Spleen (tissue), 11 donors: ENCODE measurements around the gene UTP14C. TPM values are rescaled to one million over a fixed set of nuclear protein-coding genes. Genes with fewer than 3 reads are reported as not detected.
A peak's percentile ranks its signal among the peaks of the same experiment; 100 is the strongest.
"Not testable (repeated sequence)": the region's sequence is repeated elsewhere in the genome, so short reads cannot be mapped to it uniquely, and the experiment has no call there.

Experiments
- DNase-seq: peaks from one replicate; pipeline ENCODE4 v3.0.0-alpha.2; 2020
- H3K27ac ChIP-seq, 8 donors: fragments of 200-600 bp; sonication (generic) in 7 of 8; 1 replicate in 4 of 8; 2 replicates in 4 of 8; pipeline versions ENCODE4 v1.5.0 to v1.8.0; 2016 to 2021; ENCODE audit warnings: inconsistent platforms in 4 of 8, mild to moderate bottlenecking in 4 of 8, moderate library complexity in 1 of 8
- H3K27me3 ChIP-seq, 7 donors: fragments of 200-600 bp; sonication (generic) in 6 of 7; replicated peaks in 1 of 7; 1 replicate in 4 of 7; 2 replicates in 3 of 7; pipeline versions ENCODE4 v1.5.0 to v1.8.0; 2016 to 2021; ENCODE audit warnings: inconsistent platforms in 3 of 7, mild to moderate bottlenecking in 1 of 7
- H3K36me3 ChIP-seq, 6 donors: fragments of 200-600 bp; sonication (generic) in 5 of 6; 1 replicate in 4 of 6; 2 replicates in 2 of 6; pipeline versions ENCODE4 v1.5.0 to v1.8.0; 2016 to 2021; ENCODE audit warnings: inconsistent platforms in 2 of 6
- H3K4me1 ChIP-seq, 6 donors: fragments of 200-600 bp; sonication (generic) in 5 of 6; 1 replicate in 3 of 6; 2 replicates in 3 of 6; pipeline versions ENCODE4 v1.5.0 to v1.8.0; 2016 to 2021; ENCODE audit warnings: inconsistent platforms in 3 of 6
- H3K4me3 ChIP-seq, 8 donors: fragments of 200-600 bp; sonication (generic) in 7 of 8; 1 replicate in 4 of 8; 2 replicates in 4 of 8; pipeline versions ENCODE4 v1.5.0 to v1.8.0; 2016 to 2021; ENCODE audit warnings: inconsistent platforms in 4 of 8, mild to moderate bottlenecking in 4 of 8, moderate library complexity in 2 of 8
- H3K9me3 ChIP-seq, 8 donors: fragments of 200-600 bp; sonication (generic) in 7 of 8; 1 replicate in 4 of 8; 2 replicates in 4 of 8; pipeline versions ENCODE4 v1.5.0 to v1.8.0; 2016 to 2021; ENCODE audit warnings: inconsistent platforms in 4 of 8
- CTCF ChIP-seq, 11 experiments: fragments of 200-600 bp in 7 of 11; fragments of 450-650 bp in 4 of 11; sonication (generic) in 4 of 11; IDR thresholded peaks in 8 of 11; conservative IDR thresholded peaks in 3 of 11; 1 replicate in 7 of 11; 2 replicates in 4 of 11; pipeline versions ENCODE4 v1.4.0 to v1.8.0; 2016 to 2021; ENCODE audit warnings: antibody characterized with exemption in 11 of 11, inconsistent platforms in 4 of 11, mild to moderate bottlenecking in 1 of 11
- POLR2A ChIP-seq, 3 donors: fragments of 450-650 bp; IDR thresholded peaks; one replicate each; pipeline ENCODE4 v1.5.1; 2017; ENCODE audit warnings: antibody characterized with exemption in 3 of 3, mild to moderate bottlenecking in 1 of 3
- POLR2AphosphoS5 ChIP-seq, 3 donors: sonication (generic); formaldehyde crosslinking; IDR thresholded peaks; one replicate each; pipeline ENCODE4 v1.5.1; 2017; ENCODE audit warnings: antibody characterized with exemption in 3 of 3
- WGBS, 5 donors: extraction: QIAGEN DNeasy Blood & Tissue Kit in 3 of 5; methylation state at CpG; one replicate each; pipeline versions ENCODE4 v1.1.5 to v1.1.7; 2013 to 2018; 5-methylcytosine and 5-hydroxymethylcytosine counted together
- intact Hi-C: fragments of 100-400 bp; cut with DNase I; formaldehyde crosslinking; loops from one replicate; pipeline ENCODE4 v1.15.0; 2023; ENCODE audit warnings: low total_unique reads
- polyA plus RNA-seq, 3 donors: library from polyadenylated mRNA; stranded (reverse); fragments of 200-250 nt; gene quantifications; one replicate each; pipeline ENCODE4 v1.2.1, GENCODE V29; 2013
- total RNA-seq, 7 donors: library from RNA; depleted of rRNA in 3 of 7; stranded (reverse); fragments of >200 nt in 3 of 7; fragmentation: NEBNext Ultra II Directional in 4 of 7; extraction: Animal tissue kit (Norgen Biotek cat#: 25700) in 4 of 7; gene quantifications; one replicate each; pipeline versions ENCODE4 v1.1.0 to v1.2.1, GENCODE V29; 2016 to 2021
- donor health status: healthy with polysubstance abuse.
- donor health status: DM: no; HTN: no; CAD: no; lungs with moderate emphysema.
- donor health status: DM: no; HTN: no; CAD: no.
- donor health status: Bipolar disorder and iron deficiency.
- donor health status: healthy.
- donor health status: DM: no; HTN: no; CAD: no.
- donor health status: DM: yes; HTN: yes; CAD: no.

The UTP14C gene
- total and polyA plus RNA-seq, 10 donors = 2.2 to 20.2 (median 15.0) TPM

GRCh38 chr13:52051400-52051799, 26.9 kb downstream of the UTP14C start:
- no peaks in the 10 kb centered on the region for H3K27me3 ChIP-seq
- H3K36me3 ChIP-seq = no peaks in the 10 kb centered on the region
- no peak overlapping the region for H3K4me3 ChIP-seq
- WGBS, 5 donors = 73 to 90% (median 83%) methylated on average over 7 of the region's 7 CpGs
- intact Hi-C loops = no loop called here
- TF ChIP-seq POLR2A (IDR thresholded peaks at IDR 0.05) (no peak), CTCF (IDR thresholded peaks at IDR 0.05 in 8 of 11, conservative IDR thresholded peaks at IDR 0.05 in 3 of 11) (no peak), POLR2AphosphoS5 (IDR thresholded peaks at IDR 0.05) (no peak)
- no peak overlapping the region for H3K27ac ChIP-seq
- no peaks in the 10 kb centered on the region for H3K4me1 ChIP-seq
- no peak for DNase-seq
- peaks cover 0 to 10% (median 2%) of the 10 kb centered on the region in 8 donors for H3K9me3 ChIP-seq

- TF ChIP-seq POLR2AphosphoS5 (IDR thresholded peaks at IDR 0.05) (no peak), CTCF (IDR thresholded peaks at IDR 0.05 in 8 of 11, conservative IDR thresholded peaks at IDR 0.05 in 3 of 11) (no peak), POLR2A (IDR thresholded peaks at IDR 0.05) (no peak)
These were observed 29.0 kb downstream of the UTP14C start for GRCh38 chr13:52053460-52053859.

GRCh38 chr13:52061064-52061463, 36.6 kb downstream of the UTP14C start:
- H3K36me3 ChIP-seq, H3K27me3 ChIP-seq, H3K4me3 ChIP-seq, H3K4me1 ChIP-seq, DNase-seq, intact Hi-C loops, H3K27ac ChIP-seq: not testable (repeated sequence)
- WGBS, 5 donors = 90 to 95% (median 93%) methylated on average over 3 of the region's 3 CpGs
- H3K9me3 ChIP-seq = peaks cover 0 to 37% (median 16%) of the 10 kb centered on the region in 8 donors

More at GRCh38 chr13:52053460-52053859, 29.0 kb downstream of the UTP14C start:
- Histone ChIP-seq H3K9me3 (peaks cover 0 to 10% (median 2%) of the 10 kb centered on the region in 8 donors), H3K4me1 (no peaks in the 10 kb centered on the region), H3K4me3 (no peak overlapping the region), H3K27ac (no peak overlapping the region), H3K27me3 (no peaks in the 10 kb centered on the region), H3K36me3 (no peaks in the 10 kb centered on the region)
- intact Hi-C loops = no loop called here
- 72 to 89% (median 83%) methylated on average over 4 of the region's 4 CpGs for WGBS, 5 donors
- no peak for DNase-seq

GRCh38 chr13:52061587-52061986, 37.1 kb downstream of the UTP14C start:
- TF ChIP-seq CTCF (IDR thresholded peaks at IDR 0.05 in 8 of 11, conservative IDR thresholded peaks at IDR 0.05 in 3 of 11) (no peak), POLR2A (IDR thresholded peaks at IDR 0.05) (no peak), POLR2AphosphoS5 (IDR thresholded peaks at IDR 0.05) (no peak)
- no peak for DNase-seq
- H3K27ac ChIP-seq = peak overlapping the region in 1 of 8 donors; percentile 5
- 27 to 49% (median 31%) methylated on average over 3 of the region's 3 CpGs for WGBS, 5 donors
- no peaks in the 10 kb centered on the region for H3K36me3 ChIP-seq
- intact Hi-C loops = no loop called here
- no peak overlapping the region for H3K4me3 ChIP-seq
- no peaks in the 10 kb centered on the region for H3K4me1 ChIP-seq
- no peaks in the 10 kb centered on the region for H3K27me3 ChIP-seq
- H3K9me3 ChIP-seq = peaks cover 0 to 43% (median 22%) of the 10 kb centered on the region in 8 donors

- no peak for DNase-seq
- H3K36me3 ChIP-seq = no peaks in the 10 kb centered on the region
- intact Hi-C loops = no loop called here
- peaks cover 0 to 77% (median 53%) of the 10 kb centered on the region in 8 donors for H3K9me3 ChIP-seq
- no peak for TF ChIP-seq CTCF (IDR thresholded peaks at IDR 0.05 in 8 of 11, conservative IDR thresholded peaks at IDR 0.05 in 3 of 11)
- no peak for TF ChIP-seq POLR2A (IDR thresholded peaks at IDR 0.05)
- TF ChIP-seq POLR2AphosphoS5 (IDR thresholded peaks at IDR 0.05) = no peak
- no peak overlapping the region for H3K27ac ChIP-seq
- H3K27me3 ChIP-seq = peaks cover 0 to 1% (median 0%) of the 10 kb centered on the region in 7 donors
- no peaks in the 10 kb centered on the region for H3K4me1 ChIP-seq
- H3K4me3 ChIP-seq = no peak overlapping the region
These were observed 42.7 kb downstream of the UTP14C start for GRCh38 chr13:52067237-52067636.
